Upper lobe of left lung (tissue), 6 donors: ENCODE data around the gene PHF20. TPM values are rescaled to one million over a fixed set of nuclear protein-coding genes. Genes with fewer than 3 reads are reported as not detected.
"Not testable (repeated sequence)": the region's sequence is repeated elsewhere in the genome, so short reads cannot be mapped to it uniquely, and the experiment has no call there.

Source experiments
- ATAC-seq, 2 donors: fragments of 200-7000 bp; cut with Tn5 transposase; one replicate each; pipeline ENCODE4 v1.9.1; 2022; ENCODE audit warnings: mild to moderate bottlenecking in 2 of 2, moderate library complexity in 2 of 2; ENCODE audit not compliant: low FRiP score in 2 of 2
- DNase-seq, 2 donors: peaks; one replicate each; pipeline ENCODE4 v3.0.0-alpha.2; 2019 to 2020
- H3K27ac ChIP-seq, 4 donors: fragments of 200-600 bp; sonication (generic); one replicate each; pipeline ENCODE4 v1.5.1; 2016 to 2019
- H3K27me3 ChIP-seq, 4 donors: fragments of 200-600 bp; sonication (generic); one replicate each; pipeline ENCODE4 v1.5.1; 2017 to 2019
- H3K36me3 ChIP-seq, 4 donors: fragments of 200-600 bp; sonication (generic); one replicate each; pipeline ENCODE4 v1.5.1; 2016 to 2019
- H3K4me1 ChIP-seq, 4 donors: fragments of 200-600 bp; sonication (generic); one replicate each; pipeline ENCODE4 v1.5.1; 2018 to 2019
- H3K4me3 ChIP-seq, 4 donors: fragments of 200-600 bp; sonication (generic); one replicate each; pipeline ENCODE4 v1.5.1; 2017 to 2019; ENCODE audit warnings: mild to moderate bottlenecking in 2 of 4, moderate library complexity in 1 of 4
- H3K9me3 ChIP-seq, 4 donors: fragments of 200-600 bp; sonication (generic); one replicate each; pipeline ENCODE4 v1.5.1; 2018 to 2019
- CTCF ChIP-seq, 6 experiments: fragments of 450-650 bp in 4 of 6; fragments of 200-600 bp in 2 of 6; sonication (generic) in 2 of 6; IDR thresholded peaks; one replicate each; pipeline ENCODE4 v1.5.1; 2016 to 2019; ENCODE audit warnings: antibody characterized with exemption in 6 of 6
- EP300 ChIP-seq, 4 donors: sonication (generic); formaldehyde crosslinking; IDR thresholded peaks; one replicate each; pipeline ENCODE4 v1.5.1; 2017; ENCODE audit warnings: antibody characterized with exemption in 4 of 4, control low read depth in 2 of 4
- POLR2A ChIP-seq, 4 donors: fragments of 450-650 bp; IDR thresholded peaks; one replicate each; pipeline ENCODE4 v1.5.1; 2016 to 2017; ENCODE audit warnings: antibody characterized with exemption in 4 of 4, mild to moderate bottlenecking in 2 of 4
- POLR2AphosphoS5 ChIP-seq, 2 donors: sonication (generic); formaldehyde crosslinking; IDR thresholded peaks; one replicate each; pipeline ENCODE4 v1.5.1; 2017; ENCODE audit warnings: antibody characterized with exemption in 2 of 2
- WGBS, 2 donors: methylation state at CpG; one replicate each; pipeline ENCODE4 v1.1.5; 2017 to 2018; 5-methylcytosine and 5-hydroxymethylcytosine counted together
- total RNA-seq, 6 donors: library from RNA; depleted of rRNA in 4 of 6; stranded (reverse); fragments of >200 nt in 4 of 6; gene quantifications; one replicate each; pipeline versions ENCODE4 v1.1.0 to v1.2.1, GENCODE V29; 2016 to 2021
- donor health status: DM: no; HTN: no; CAD: no; lungs with moderate emphysema.
- donor health status: DM: no; HTN: yes; CAD: no; lungs with severe emphysema.

Gene PHF20
- total RNA-seq, 6 donors from 2014 or later = 29.9 to 65.9 (median 42.5) TPM

GRCh38 chr20:35750611-35751010 is 21.2 kb upstream of the PHF20 start:
- no peaks in the 10 kb centered on the region for H3K36me3 ChIP-seq
- H3K27ac ChIP-seq = no peak overlapping the region
- no peak for ATAC-seq
- no peaks in the 10 kb centered on the region for H3K27me3 ChIP-seq
- no peak overlapping the region for H3K4me3 ChIP-seq
- TF ChIP-seq POLR2A (IDR thresholded peaks at IDR 0.05) (no peak), POLR2AphosphoS5 (IDR thresholded peaks at IDR 0.05) (no peak), CTCF (IDR thresholded peaks at IDR 0.05) (no peak), EP300 (IDR thresholded peaks at IDR 0.05) (no peak)
- H3K4me1 ChIP-seq = no peaks in the 10 kb centered on the region
- 74 to 75% methylated on average over 2 of the region's 2 CpGs for WGBS, 2 donors
- no peak for DNase-seq
- no peaks in the 10 kb centered on the region for H3K9me3 ChIP-seq

- Histone ChIP-seq H3K4me1 (no peaks in the 10 kb centered on the region), H3K9me3 (no peaks in the 10 kb centered on the region), H3K27me3 (no peaks in the 10 kb centered on the region), H3K36me3 (no peaks in the 10 kb centered on the region), H3K27ac (no peak overlapping the region), H3K4me3 (no peak overlapping the region)
- ATAC-seq (no peak), DNase-seq (no peak)
- no peak for TF ChIP-seq EP300 (IDR thresholded peaks at IDR 0.05)
- TF ChIP-seq CTCF (IDR thresholded peaks at IDR 0.05) = no peak
- TF ChIP-seq POLR2A (IDR thresholded peaks at IDR 0.05) = no peak
- TF ChIP-seq POLR2AphosphoS5 (IDR thresholded peaks at IDR 0.05) = no peak
- 88 to 93% methylated on average over 4 of the region's 4 CpGs for WGBS, 2 donors
Observed at GRCh38 chr20:35756404-35756803, 15.4 kb upstream of the PHF20 start.

GRCh38 chr20:35757098-35757705 is 14.6 kb upstream of the PHF20 start:
- H3K4me3 ChIP-seq = no peak overlapping the region
- no peak overlapping the region for H3K27ac ChIP-seq
- ATAC-seq = no peak
- WGBS, 2 donors = 76 to 79% methylated on average over 4 of the region's 4 CpGs
- no peaks in the 10 kb centered on the region for H3K9me3 ChIP-seq
- no peaks in the 10 kb centered on the region for H3K27me3 ChIP-seq
- no peak for TF ChIP-seq POLR2AphosphoS5 (IDR thresholded peaks at IDR 0.05)
- TF ChIP-seq CTCF (IDR thresholded peaks at IDR 0.05) = no peak
- TF ChIP-seq POLR2A (IDR thresholded peaks at IDR 0.05) = no peak
- no peaks in the 10 kb centered on the region for H3K36me3 ChIP-seq
- no peaks in the 10 kb centered on the region for H3K4me1 ChIP-seq
- DNase-seq = no peak

- ATAC-seq, H3K27me3 ChIP-seq, H3K9me3 ChIP-seq, H3K4me1 ChIP-seq, H3K36me3 ChIP-seq, H3K4me3 ChIP-seq, DNase-seq, H3K27ac ChIP-seq: not testable (repeated sequence)
- 76 to 85% methylated on average over 11 of the region's 11 CpGs for WGBS, 2 donors
Observed at GRCh38 chr20:35761548-35761947, 10.3 kb upstream of the PHF20 start.

- Histone ChIP-seq H3K4me3 (no peak overlapping the region), H3K36me3 (no peaks in the 10 kb centered on the region), H3K4me1 (peaks cover 4 to 10% (median 8%) of the 10 kb centered on the region in 4 donors), H3K27ac (no peak overlapping the region), H3K9me3 (no peaks in the 10 kb centered on the region), H3K27me3 (no peaks in the 10 kb centered on the region)
- DNase-seq (no peak), ATAC-seq (no peak)
- WGBS, 2 donors = 87 to 92% methylated on average over 3 of the region's 3 CpGs
- no peak for TF ChIP-seq POLR2A (IDR thresholded peaks at IDR 0.05)
- TF ChIP-seq EP300 (IDR thresholded peaks at IDR 0.05) = no peak
- no peak for TF ChIP-seq POLR2AphosphoS5 (IDR thresholded peaks at IDR 0.05)
- no peak for TF ChIP-seq CTCF (IDR thresholded peaks at IDR 0.05)
Observed at GRCh38 chr20:35762461-35762860, 9.4 kb upstream of the PHF20 start.

GRCh38 chr20:35764936-35765335 is 6.9 kb upstream of the PHF20 start:
- H3K9me3 ChIP-seq, ATAC-seq, H3K36me3 ChIP-seq, DNase-seq, H3K4me3 ChIP-seq, H3K27ac ChIP-seq, H3K27me3 ChIP-seq: not testable (repeated sequence)
- WGBS, 2 donors = 88 to 90% methylated on average over 2 of the region's 2 CpGs
- H3K4me1 ChIP-seq = peaks cover 29 to 35% (median 31%) of the 10 kb centered on the region in 4 donors
